Mucosa of rectum (tissue), 2 donors: ENCODE measurements around the gene ARFGEF3.

ENCODE experiments used
- H3K27ac ChIP-seq, 2 donors: one replicate each; pipeline ENCODE4 v1.7.0; 2013; ENCODE audit warnings: inconsistent platforms in 2 of 2, low read depth in 2 of 2, low read length in 2 of 2
- H3K27me3 ChIP-seq, 2 donors: one replicate each; pipeline ENCODE4 v1.7.0; 2013; ENCODE audit warnings: low read length in 2 of 2; ENCODE audit not compliant: control insufficient read depth in 2 of 2, insufficient read depth in 2 of 2
- H3K36me3 ChIP-seq, 2 donors: one replicate each; pipeline ENCODE4 v1.7.0; 2013; ENCODE audit warnings: low read length in 2 of 2; ENCODE audit not compliant: control insufficient read depth in 2 of 2, insufficient read depth in 2 of 2
- H3K4me1 ChIP-seq, 2 donors: one replicate each; pipeline ENCODE4 v1.7.0; 2013; ENCODE audit warnings: low read length in 2 of 2, mild to moderate bottlenecking in 1 of 2; ENCODE audit not compliant: control insufficient read depth in 2 of 2, insufficient read depth in 2 of 2
- H3K4me3 ChIP-seq, 2 donors: one replicate each; pipeline ENCODE4 v1.7.0; 2013; ENCODE audit warnings: low read length in 2 of 2
- H3K9ac ChIP-seq, 2 donors: one replicate each; pipeline ENCODE4 v1.7.0; 2013; ENCODE audit warnings: low read length in 2 of 2, low read depth in 1 of 2, mild to moderate bottlenecking in 1 of 2
- H3K9me3 ChIP-seq, 2 donors: one replicate each; pipeline ENCODE4 v1.7.0; 2013; ENCODE audit warnings: low read length in 2 of 2; ENCODE audit not compliant: control insufficient read depth in 2 of 2
- donor health status: healthy.
- donor health status: Normal muscosa, but diverticular disease.

ARFGEF3 gene

DNA sequence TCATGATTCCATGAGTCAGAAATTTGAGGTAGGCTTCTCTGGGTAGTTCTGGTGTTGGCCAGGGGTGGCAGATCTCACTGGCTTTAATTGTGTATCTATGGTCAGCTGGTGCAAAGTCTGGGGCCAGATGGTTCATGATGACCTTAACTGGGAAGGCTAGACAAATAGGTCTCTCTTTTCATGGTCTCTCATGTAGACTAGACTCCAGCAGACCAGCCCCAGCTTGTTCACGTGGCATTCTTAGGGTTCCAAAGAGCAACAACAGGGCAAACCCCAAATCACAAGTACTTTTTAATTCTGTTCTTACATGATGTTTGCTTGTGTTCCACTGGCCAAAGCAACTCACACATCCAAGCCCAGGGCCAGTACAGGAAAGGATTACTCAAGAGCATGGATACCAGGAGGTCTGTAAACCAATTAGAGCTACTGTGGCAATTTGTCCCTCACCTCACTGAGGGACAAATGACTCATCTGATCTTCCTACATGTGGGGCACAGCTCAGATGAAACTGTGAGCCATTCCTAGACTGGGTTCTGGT, 136.1 kb downstream of the ARFGEF3 start:
- Histone ChIP-seq H3K9ac (no peak overlapping the region), H3K9me3 (no peaks in the 10 kb centered on the region), H3K27ac (no peak overlapping the region), H3K4me1 (no peaks in the 10 kb centered on the region), H3K27me3 (no peaks in the 10 kb centered on the region), H3K36me3 (peaks cover 18 to 21% of the 10 kb centered on the region in 2 donors), H3K4me3 (no peak overlapping the region)

DNA sequence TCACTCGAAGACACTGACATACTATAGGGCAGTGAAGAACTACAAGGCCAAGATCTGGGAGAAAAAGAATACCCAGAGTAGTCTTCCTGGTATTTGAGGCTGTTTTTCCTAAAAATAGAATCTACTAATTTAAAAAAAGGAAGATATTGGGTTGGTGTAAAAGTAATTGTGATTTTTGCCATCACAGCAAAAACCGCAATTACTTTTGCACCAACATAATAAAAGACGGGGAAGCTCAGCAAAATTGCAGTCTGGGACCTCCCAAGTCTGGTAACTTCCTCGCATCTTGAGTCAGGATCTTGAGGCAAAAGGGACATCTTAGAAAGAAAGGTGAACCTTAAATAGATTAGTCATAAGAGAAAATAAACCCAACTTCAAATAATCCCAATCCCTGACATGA, 138.7 kb downstream of the ARFGEF3 start:
- H3K4me1 ChIP-seq, result no peaks in the 10 kb centered on the region

DNA sequence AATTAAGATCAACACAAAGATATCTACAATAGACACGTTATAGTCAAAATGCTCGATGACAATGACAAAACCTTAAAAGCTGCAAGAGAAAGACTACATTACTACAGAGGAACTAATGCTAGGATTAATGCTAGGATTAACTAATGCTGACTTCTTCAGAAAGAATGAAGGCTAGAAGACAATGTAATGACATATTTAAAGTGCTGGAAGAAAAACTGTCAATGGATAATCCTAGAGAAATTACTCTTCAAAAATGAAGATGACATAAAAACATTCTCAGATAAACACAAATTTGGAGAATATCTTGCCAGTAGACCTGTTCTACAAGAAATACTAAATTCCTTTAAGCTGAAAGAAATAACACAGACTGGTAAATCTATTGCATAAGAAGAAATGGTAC, 140.8 kb downstream of the ARFGEF3 start:
- Histone ChIP-seq H3K4me1 (peaks cover 0 to 3% of the 10 kb centered on the region in 2 donors), H3K36me3 (peaks cover 10 to 11% of the 10 kb centered on the region in 2 donors), H3K27ac (no peak overlapping the region), H3K27me3 (no peaks in the 10 kb centered on the region), H3K9me3 (no peaks in the 10 kb centered on the region), H3K9ac (no peak overlapping the region), H3K4me3 (no peak overlapping the region)

More for the DNA sequence above, 138.7 kb downstream of the ARFGEF3 start:
- H3K9ac ChIP-seq, result no peak overlapping the region
- no peak overlapping the region for H3K27ac ChIP-seq
- H3K9me3 ChIP-seq, result no peaks in the 10 kb centered on the region
- no peak overlapping the region for H3K4me3 ChIP-seq
- no peaks in the 10 kb centered on the region for H3K27me3 ChIP-seq
- H3K36me3 ChIP-seq, result peaks cover 10 to 18% of the 10 kb centered on the region in 2 donors

- Histone ChIP-seq H3K27ac (no peak overlapping the region), H3K27me3 (no peaks in the 10 kb centered on the region), H3K4me3 (no peak overlapping the region), H3K9me3 (no peaks in the 10 kb centered on the region), H3K4me1 (peaks cover 2 to 4% of the 10 kb centered on the region in 2 donors), H3K9ac (no peak overlapping the region), H3K36me3 (no peaks in the 10 kb centered on the region)
These were observed 145.6 kb downstream of the ARFGEF3 start for GRCh38 chr6:138307352-138307751.

DNA sequence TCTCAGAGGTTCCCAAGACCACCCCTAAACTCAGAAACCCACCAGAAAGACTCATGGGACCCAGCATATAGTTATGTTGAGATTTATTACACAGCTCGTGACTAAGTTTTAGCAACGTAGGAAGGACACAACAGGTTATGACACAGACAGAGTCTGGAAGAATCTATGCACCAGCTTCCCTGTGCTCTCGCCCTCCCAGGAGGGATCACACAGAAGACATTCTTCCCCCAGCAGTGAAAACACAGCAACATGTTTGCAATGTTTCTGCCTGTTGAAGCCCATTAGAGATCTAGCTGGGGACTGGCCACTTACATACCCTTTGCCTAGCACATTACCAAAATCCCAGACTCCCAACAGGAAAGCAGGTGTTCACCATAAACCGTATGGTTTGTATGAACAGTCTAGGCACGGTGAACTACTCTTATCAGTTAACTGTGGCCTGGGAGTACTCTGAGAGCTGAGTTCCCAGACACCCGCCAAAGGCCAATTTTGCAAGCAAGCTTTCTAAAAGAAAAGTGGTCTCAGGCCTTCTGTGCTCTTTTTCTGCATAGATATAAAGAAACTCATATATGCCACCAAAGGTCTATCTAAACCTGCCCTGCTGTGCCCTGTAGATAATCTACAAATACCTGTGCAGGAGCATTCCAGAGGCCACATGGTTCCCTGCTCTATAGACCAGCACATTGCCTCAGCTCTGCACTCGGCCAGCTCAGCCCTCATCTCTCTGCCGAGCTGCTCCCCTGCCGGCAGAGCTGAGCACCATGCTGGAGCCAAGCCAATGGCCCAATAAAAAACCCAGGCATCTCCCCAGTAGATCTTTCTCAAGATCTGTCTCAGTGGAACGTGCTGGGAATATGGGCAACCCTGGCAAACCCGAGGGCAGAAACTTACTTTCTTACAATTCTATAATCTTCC, 146.3 kb downstream of the ARFGEF3 start:
- Histone ChIP-seq H3K4me1 (peaks cover 2 to 4% of the 10 kb centered on the region in 2 donors), H3K4me3 (no peak overlapping the region), H3K27me3 (no peaks in the 10 kb centered on the region), H3K9me3 (no peaks in the 10 kb centered on the region), H3K27ac (no peak overlapping the region), H3K9ac (no peak overlapping the region), H3K36me3 (no peaks in the 10 kb centered on the region)

GRCh38 chr6:138308731-138309110, 147.0 kb downstream of the ARFGEF3 start:
- Histone ChIP-seq H3K4me1 (peaks cover 2 to 4% of the 10 kb centered on the region in 2 donors), H3K27ac (no peak overlapping the region), H3K36me3 (no peaks in the 10 kb centered on the region), H3K9me3 (no peaks in the 10 kb centered on the region), H3K4me3 (no peak overlapping the region), H3K9ac (no peak overlapping the region), H3K27me3 (no peaks in the 10 kb centered on the region)

DNA sequence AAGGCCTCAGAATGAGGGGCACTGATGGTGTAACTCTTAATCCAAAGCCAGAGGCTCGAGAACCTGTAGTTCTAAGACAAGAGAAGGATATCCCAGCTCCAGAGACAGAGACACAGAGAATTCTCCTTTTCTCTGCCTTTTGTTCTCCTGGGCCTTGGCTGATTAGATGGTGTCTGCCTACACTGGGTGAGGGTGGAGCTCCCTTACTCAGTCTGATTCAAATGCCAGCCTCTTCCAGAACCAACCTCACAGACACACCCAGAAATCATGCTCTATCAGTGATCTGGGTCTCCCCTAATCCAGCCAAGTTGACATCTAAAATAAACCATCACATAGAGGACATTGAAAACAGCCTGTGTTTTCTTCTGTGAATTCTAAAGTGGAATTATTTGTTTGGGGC, 148.0 kb downstream of the ARFGEF3 start:
- H3K27me3 ChIP-seq, result no peaks in the 10 kb centered on the region

DNA sequence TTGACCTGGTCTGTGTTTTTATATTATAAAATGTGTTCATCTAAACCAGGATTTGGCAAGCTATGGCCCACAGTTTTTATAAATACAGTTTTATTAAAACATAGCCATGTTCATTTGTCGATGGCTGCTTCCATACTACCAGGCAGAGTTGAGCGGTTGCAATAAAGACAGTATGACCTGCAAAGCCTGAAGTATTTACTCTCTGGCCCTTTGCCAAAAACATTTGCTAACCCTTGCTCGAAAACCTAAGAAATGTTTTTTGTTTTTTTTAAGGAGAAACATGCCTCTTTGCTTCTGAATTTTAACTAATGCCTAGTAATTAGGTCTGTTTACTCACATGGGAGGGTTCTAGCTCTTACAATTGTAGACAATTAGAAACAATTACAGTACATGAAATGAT, 148.6 kb downstream of the ARFGEF3 start:
- peaks cover 2 to 4% of the 10 kb centered on the region in 2 donors for H3K4me1 ChIP-seq
- H3K27ac ChIP-seq, result no peak overlapping the region
- no peak overlapping the region for H3K9ac ChIP-seq
- no peak overlapping the region for H3K4me3 ChIP-seq
- peaks cover 5 to 8% of the 10 kb centered on the region in 2 donors for H3K36me3 ChIP-seq
- no peaks in the 10 kb centered on the region for H3K9me3 ChIP-seq
- H3K27me3 ChIP-seq, result no peaks in the 10 kb centered on the region

More for the DNA sequence above, 148.0 kb downstream of the ARFGEF3 start:
- peaks cover 5 to 8% of the 10 kb centered on the region in 2 donors for H3K36me3 ChIP-seq
- H3K9me3 ChIP-seq, result no peaks in the 10 kb centered on the region
- H3K4me3 ChIP-seq, result no peak overlapping the region
- H3K27ac ChIP-seq, result no peak overlapping the region
- H3K4me1 ChIP-seq, result peaks cover 2 to 4% of the 10 kb centered on the region in 2 donors
- H3K9ac ChIP-seq, result no peak overlapping the region

DNA sequence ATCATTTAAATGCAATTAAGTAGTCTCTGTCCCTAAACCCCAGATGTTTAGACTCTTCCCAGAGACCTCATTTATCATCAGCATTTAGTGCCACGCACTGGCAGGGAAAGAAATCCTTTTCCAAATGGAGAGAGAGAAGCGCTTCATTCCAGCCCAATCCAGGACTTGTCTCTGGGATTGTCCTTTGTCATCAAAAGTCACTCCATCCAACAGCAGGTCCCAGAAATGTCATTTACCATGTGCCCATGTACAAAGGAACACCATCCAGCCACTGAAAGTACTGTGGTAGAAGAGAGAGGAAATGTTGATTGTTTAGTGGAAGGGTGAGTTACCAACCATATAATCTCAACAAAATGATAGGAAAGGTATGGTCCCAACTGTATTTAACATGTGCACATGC, 149.1 kb downstream of the ARFGEF3 start:
- Histone ChIP-seq H3K4me1 (peaks cover 2 to 4% of the 10 kb centered on the region in 2 donors), H3K9ac (no peak overlapping the region), H3K27ac (no peak overlapping the region), H3K27me3 (no peaks in the 10 kb centered on the region), H3K4me3 (no peak overlapping the region), H3K9me3 (no peaks in the 10 kb centered on the region), H3K36me3 (peaks cover 5 to 8% of the 10 kb centered on the region in 2 donors)

GRCh38 chr6:138311268-138311667, 149.5 kb downstream of the ARFGEF3 start:
- Histone ChIP-seq H3K27ac (no peak overlapping the region), H3K36me3 (peaks cover 5 to 8% of the 10 kb centered on the region in 2 donors), H3K4me3 (no peak overlapping the region), H3K9ac (no peak overlapping the region), H3K9me3 (no peaks in the 10 kb centered on the region), H3K27me3 (no peaks in the 10 kb centered on the region), H3K4me1 (peaks cover 2 to 4% of the 10 kb centered on the region in 2 donors)
